Adrenal gland (tissue), 12 donors: ENCODE results near the gene TP73. TPM values are rescaled to one million over a fixed set of nuclear protein-coding genes. Genes with fewer than 3 reads are reported as not detected.

Experiments used
- DNase-seq, 7 donors: peaks; one replicate each; pipeline ENCODE4 v3.0.0-alpha.2; 2019 to 2020
- H3K27ac ChIP-seq, 5 donors: fragments of 200-600 bp; sonication (generic) in 4 of 5; 1 replicate in 3 of 5; 2 replicates in 2 of 5; pipeline versions ENCODE4 v1.5.1 to v1.8.0; 2016 to 2020; ENCODE audit warnings: mild to moderate bottlenecking in 1 of 5
- H3K27me3 ChIP-seq: fragments of 200-600 bp; 2 replicates; pipeline ENCODE4 v1.8.0; 2021
- H3K36me3 ChIP-seq, 2 donors: fragments of 200-600 bp; replicated peaks in 1 of 2; 1 replicate in 1 of 2; 2 replicates in 1 of 2; pipeline versions ENCODE4 v1.5.1 to v1.8.0; 2018 to 2022
- H3K4me1 ChIP-seq, 2 donors: fragments of 200-600 bp; replicated peaks in 1 of 2; 1 replicate in 1 of 2; 2 replicates in 1 of 2; pipeline versions ENCODE4 v1.5.1 to v1.8.0; 2018 to 2021
- H3K4me3 ChIP-seq, 4 donors: fragments of 200-600 bp; sonication (generic) in 3 of 4; one replicate each; pipeline ENCODE4 v1.5.1; 2016 to 2018
- H3K9me3 ChIP-seq, 3 donors: fragments of 200-600 bp; sonication (generic) in 1 of 3; replicated peaks in 1 of 3; 1 replicate in 2 of 3; 2 replicates in 1 of 3; pipeline versions ENCODE4 v1.5.1 to v1.8.0; 2016 to 2021
- CTCF ChIP-seq, 6 experiments: fragments of 450-650 bp in 4 of 6; fragments of 200-600 bp in 2 of 6; sonication (generic) in 1 of 6; IDR thresholded peaks; 1 replicate in 5 of 6; 2 replicates in 1 of 6; pipeline versions ENCODE4 v1.5.1 to v1.8.0; 2016 to 2021; ENCODE audit warnings: antibody characterized with exemption in 6 of 6, mild to moderate bottlenecking in 2 of 6, moderate library complexity in 1 of 6
- POLR2A ChIP-seq, 2 donors: fragments of 450-650 bp; IDR thresholded peaks; one replicate each; pipeline ENCODE4 v1.6.1; 2017; ENCODE audit warnings: antibody characterized with exemption in 2 of 2, mild to moderate bottlenecking in 2 of 2, moderate library complexity in 1 of 2
- WGBS, 4 donors: extraction: QIAGEN DNeasy Blood & Tissue Kit in 2 of 4; methylation state at CpG; one replicate each; pipeline versions ENCODE4 v1.1.5 to v1.1.7; 2013 to 2017; 5-methylcytosine and 5-hydroxymethylcytosine counted together
- intact Hi-C, 2 donors: fragments of 100-400 bp; cut with DNase I; formaldehyde crosslinking; loops; one replicate each; pipeline versions ENCODE4 v1.14.1 to v1.15.0; 2022 to 2023
- polyA plus RNA-seq, 3 donors: library from polyadenylated mRNA; stranded (reverse); fragments of 200-250 nt in 2 of 3; fragments of 350-450 nt in 1 of 3; fragmentation: Illumina TruSeq in 1 of 3; extraction: RNeasy Lipid Tissue Mini Kit (QIAGEN cat#74804) in 1 of 3; gene quantifications; one replicate each; pipeline ENCODE4 v1.2.3, GENCODE V29; 2013 to 2014
- total RNA-seq, 9 donors: library from RNA; depleted of rRNA in 4 of 9; stranded (reverse); fragments of >200 nt in 4 of 9; fragments of 120-200 nt in 1 of 9; fragmentation: NEBNext Ultra II Directional in 1 of 9; extraction: Animal tissue kit (Norgen Biotek cat#: 25700) in 1 of 9; gene quantifications; one replicate each; pipeline versions ENCODE4 v1.1.0 to v1.2.4, GENCODE V29; 2013 to 2023
- donor health status: healthy with polysubstance abuse.
- donor health status: Bipolar disorder and iron deficiency.
- donor health status: DM: yes; HTN: yes; CAD: no.
- donor health status: DM: no; HTN: no; CAD: no.
- donor health status: DM: no; HTN: no; CAD: no.
- donor health status: DM: yes; HTN: yes; CAD: no.

The TP73 gene
- total and polyA plus RNA-seq, 12 donors, result 0.03 to 0.22 (median 0.14) TPM; not detected in 6

- no peak for DNase-seq
- Histone ChIP-seq H3K4me1 (no peaks in the 10 kb centered on the region), H3K27ac (no peak overlapping the region), H3K36me3 (no peaks in the 10 kb centered on the region), H3K4me3 (no peak overlapping the region), H3K9me3 (no peaks in the 10 kb centered on the region), H3K27me3 (peaks cover 4% of the 10 kb centered on the region)
- 78 to 96% (median 82%) methylated on average over 9 to 20 of the region's 20 CpGs for WGBS, 4 donors
- TF ChIP-seq CTCF (IDR thresholded peaks at IDR 0.05) (no peak), POLR2A (IDR thresholded peaks at IDR 0.05) (no peak)
- intact Hi-C loops, result no loop called here
Measured at GRCh38 chr1:3680488-3681230, 28.3 kb downstream of the TP73 start.

GRCh38 chr1:3681231-3681897, 29.0 kb downstream of the TP73 start:
- Histone ChIP-seq H3K27ac (no peak overlapping the region), H3K27me3 (peaks cover 4% of the 10 kb centered on the region), H3K4me1 (no peaks in the 10 kb centered on the region), H3K9me3 (no peaks in the 10 kb centered on the region), H3K36me3 (no peaks in the 10 kb centered on the region), H3K4me3 (no peak overlapping the region)
- 83 to 92% (median 89%) methylated on average over 7 to 19 of the region's 19 CpGs for WGBS, 4 donors
- TF ChIP-seq POLR2A (IDR thresholded peaks at IDR 0.05) (no peak), CTCF (IDR thresholded peaks at IDR 0.05) (no peak)
- DNase-seq, result no peak
- intact Hi-C loops, result no loop called here

- H3K9me3 ChIP-seq, result no peaks in the 10 kb centered on the region
- H3K36me3 ChIP-seq, result no peaks in the 10 kb centered on the region
- WGBS, 4 donors, result 92 to 96% (median 95%) methylated on average over 3 to 27 of the region's 27 CpGs
- intact Hi-C loops, result no loop called here
- H3K4me1 ChIP-seq, result no peaks in the 10 kb centered on the region
- TF ChIP-seq CTCF (IDR thresholded peaks at IDR 0.05) (no peak), POLR2A (IDR thresholded peaks at IDR 0.05) (no peak)
- H3K27ac ChIP-seq, result no peak overlapping the region
- no peak for DNase-seq
- peaks cover 4% of the 10 kb centered on the region for H3K27me3 ChIP-seq
- H3K4me3 ChIP-seq, result no peak overlapping the region
Measured at GRCh38 chr1:3681898-3682806, 29.8 kb downstream of the TP73 start.

GRCh38 chr1:3683197-3683596, 30.9 kb downstream of the TP73 start:
- Histone ChIP-seq H3K27ac (no peak overlapping the region), H3K27me3 (peaks cover 4% of the 10 kb centered on the region), H3K4me3 (no peak overlapping the region), H3K4me1 (no peaks in the 10 kb centered on the region), H3K9me3 (no peaks in the 10 kb centered on the region), H3K36me3 (no peaks in the 10 kb centered on the region)
- TF ChIP-seq POLR2A (IDR thresholded peaks at IDR 0.05) (no peak), CTCF (IDR thresholded peaks at IDR 0.05) (no peak)
- 83 to 100% (median 98%) methylated on average over 1 of the region's 1 CpG for WGBS, 4 donors
- intact Hi-C loops, result no loop called here
- no peak for DNase-seq
